Stimulated activated CD4-positive, alpha-beta T cell treated with anti-CD3 and anti-CD28 coated beads, Interleukin-2, amount 100 ng/mL, for 48 hours (primary cell): Measurements from ENCODE around the gene ATXN3.
A peak's percentile ranks its signal among the peaks of the same experiment; 100 is the strongest.
"Not testable (repeated sequence)": the region's sequence is repeated elsewhere in the genome, so short reads cannot be mapped to it uniquely, and the experiment has no call there.

ENCODE experiments used
- DNase-seq, 2 donors: peaks; one replicate each; pipeline ENCODE4 v3.0.0-alpha.2; 2020

ATXN3 gene

DNA sequence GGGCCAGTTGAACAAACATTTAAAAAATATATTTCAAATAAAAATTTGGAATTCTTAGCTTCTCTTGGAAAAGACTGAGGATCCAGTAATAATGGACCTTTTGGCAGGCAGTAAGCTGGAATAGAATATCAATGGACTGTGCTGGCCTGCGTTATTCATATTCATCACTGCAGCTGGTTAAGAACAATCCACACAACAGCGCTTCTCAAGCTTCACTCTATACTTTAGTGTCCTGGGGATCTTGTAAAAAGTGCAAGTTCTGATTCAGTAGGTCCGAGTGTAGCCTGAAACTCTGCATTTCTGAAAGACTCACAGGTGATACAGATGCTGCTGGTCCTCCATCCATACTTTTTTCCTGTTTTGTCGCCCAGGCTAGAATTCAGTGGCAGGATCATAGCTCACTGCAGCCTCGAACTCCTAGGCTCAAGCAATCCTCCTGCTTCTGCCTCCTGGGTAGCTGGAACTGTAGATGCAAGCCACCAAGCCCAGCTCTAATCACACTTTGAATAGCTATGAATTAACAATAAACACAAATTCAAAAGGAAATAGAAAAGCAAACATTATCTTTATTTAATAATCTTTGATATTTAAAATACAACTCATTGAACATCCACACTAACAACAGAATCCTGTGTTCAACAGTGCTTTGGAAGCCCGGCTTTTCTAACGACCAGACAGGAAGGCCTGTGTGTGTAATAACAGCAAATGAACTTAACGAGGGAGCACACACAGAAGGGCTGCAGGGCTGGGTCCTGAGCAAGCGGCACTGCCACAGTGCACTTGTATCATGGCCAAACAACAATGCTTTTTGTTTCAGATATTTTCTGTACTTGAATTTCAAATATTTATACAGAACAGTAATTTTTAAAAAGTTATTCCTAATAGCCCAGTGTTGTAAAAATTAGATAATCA is 48.1 kb downstream of the ATXN3 start:
- DNase-seq: no peak

DNA sequence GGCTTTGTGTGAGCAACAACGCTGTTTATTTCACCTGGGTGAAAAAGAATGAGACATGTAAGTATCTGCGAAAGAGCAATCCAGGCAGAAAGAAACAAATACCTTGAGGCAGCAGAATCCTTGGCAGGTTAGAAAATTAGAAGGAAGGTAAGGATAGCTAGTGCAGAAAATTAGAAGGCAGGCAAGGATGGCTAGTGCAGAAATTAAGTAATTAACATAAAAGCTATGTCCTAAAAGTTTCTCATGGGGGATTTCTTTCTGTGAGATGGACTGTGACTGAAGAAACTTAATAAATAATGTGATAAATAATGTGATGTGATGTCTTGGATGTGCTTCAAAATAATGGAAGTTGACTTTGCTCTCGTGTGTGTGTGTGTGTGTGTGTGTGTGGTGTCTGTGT is 56.6 kb downstream of the ATXN3 start:
- no peak for DNase-seq

DNA sequence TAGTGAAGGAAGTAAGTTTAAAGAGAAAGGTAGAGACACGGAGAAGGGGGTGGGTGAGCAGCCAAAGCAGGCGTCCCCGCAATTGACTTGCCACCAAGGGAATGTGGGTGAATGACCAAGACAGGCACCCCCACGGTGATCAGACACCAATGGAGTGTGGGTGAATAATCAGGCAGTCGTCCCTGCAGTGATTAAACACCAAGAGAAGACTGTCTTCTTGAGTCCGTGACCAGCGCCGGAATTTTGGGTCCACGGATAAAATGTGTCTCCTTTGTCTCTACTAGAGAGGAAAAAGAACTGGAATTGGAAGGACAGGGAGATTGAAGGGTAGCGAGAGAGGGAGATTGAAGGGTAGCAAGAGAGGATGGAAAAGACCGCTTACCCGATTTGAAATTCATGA is 57.2 kb downstream of the ATXN3 start:
- not testable (repeated sequence) for DNase-seq

DNA sequence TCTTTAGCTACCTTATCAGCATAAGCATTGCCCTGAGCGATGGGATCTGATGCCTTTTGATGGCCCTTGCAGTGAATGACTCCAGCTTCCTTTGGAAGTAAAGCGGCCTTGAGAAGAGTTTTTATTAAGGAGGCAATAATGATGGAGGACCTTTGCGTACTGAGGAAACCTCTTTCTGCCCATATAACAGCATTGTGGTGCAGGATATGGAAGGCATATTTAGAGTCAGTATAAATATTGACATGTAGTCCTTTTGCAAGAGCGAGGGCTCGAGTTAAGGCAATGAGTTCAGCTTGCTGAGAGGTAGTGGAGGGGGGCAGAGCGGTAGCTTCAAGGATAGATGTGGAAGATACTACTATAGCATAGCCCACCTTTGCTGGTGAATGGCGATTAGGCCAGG is 60.5 kb downstream of the ATXN3 start:
- DNase-seq: not testable (repeated sequence)

DNA sequence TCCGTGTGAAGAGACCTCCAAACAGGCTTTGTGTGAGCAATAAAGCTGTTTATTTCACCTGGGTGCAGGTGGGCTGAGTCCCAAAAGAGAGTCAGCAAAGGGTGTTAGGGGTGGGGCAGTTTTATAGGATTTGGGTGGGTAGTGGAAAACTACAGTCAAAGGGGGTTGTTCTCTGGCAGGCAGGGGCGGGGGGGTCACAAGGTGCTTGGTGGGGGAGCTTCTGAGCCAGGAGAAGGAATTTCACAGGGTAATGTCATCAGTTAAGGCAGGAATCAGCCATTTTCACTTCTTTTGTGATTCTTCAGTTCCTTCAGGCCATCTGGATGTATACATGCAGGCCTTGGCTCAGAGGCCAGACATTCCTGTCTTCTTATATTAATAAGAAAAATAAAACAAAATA is 64.6 kb downstream of the ATXN3 start:
- not testable (repeated sequence) for DNase-seq

DNA sequence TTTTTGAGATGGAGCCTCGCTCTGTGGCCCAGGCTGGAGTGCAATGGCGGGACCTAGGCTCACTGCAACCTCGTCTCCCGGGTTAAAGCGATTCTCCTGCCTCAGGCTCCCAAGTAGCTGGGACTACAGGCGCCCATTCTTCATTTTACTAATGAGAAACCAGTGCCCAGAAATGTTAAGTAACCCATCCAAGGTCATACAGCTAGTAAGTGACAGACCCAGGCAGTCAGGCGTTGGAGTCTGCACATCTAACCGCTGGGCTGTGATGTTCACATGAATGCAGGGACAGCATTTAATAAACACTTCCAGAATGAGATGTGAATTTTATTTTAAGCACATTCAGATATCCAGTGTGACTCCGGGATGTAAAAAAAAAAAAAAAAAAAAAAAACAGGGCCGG is 65.2 kb downstream of the ATXN3 start:
- DNase-seq: no peak

DNA sequence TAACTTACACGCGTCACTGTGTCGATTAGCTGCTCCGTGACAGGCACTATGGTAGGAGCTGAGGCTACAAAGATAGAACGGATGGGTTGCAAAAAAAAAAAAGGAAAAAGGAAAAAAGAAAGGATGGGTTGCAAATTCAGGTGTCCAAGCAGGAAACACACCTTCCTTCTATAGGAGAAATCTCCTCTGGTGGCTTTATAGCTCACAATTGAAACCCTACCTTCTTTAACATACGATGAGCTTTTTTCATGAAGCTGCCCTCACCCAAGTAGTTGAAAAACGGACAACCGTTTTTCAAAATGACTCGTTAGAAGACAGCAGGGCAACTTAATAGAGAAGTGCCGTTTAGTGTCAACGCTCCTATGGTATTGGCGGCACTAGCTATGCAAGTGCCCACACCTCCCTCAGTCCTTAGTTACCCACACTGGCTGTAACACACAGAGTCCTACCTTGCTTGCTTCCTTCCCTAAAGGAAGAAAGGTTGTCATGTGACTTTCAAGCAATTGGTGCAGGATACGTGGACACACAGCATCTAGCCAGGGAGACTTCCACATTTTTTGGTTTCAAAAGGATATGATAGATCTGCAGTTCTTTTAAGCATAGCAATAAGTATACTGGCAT is 65.8 kb downstream of the ATXN3 start:
- peak; percentile 2 to 10 for DNase-seq

DNA sequence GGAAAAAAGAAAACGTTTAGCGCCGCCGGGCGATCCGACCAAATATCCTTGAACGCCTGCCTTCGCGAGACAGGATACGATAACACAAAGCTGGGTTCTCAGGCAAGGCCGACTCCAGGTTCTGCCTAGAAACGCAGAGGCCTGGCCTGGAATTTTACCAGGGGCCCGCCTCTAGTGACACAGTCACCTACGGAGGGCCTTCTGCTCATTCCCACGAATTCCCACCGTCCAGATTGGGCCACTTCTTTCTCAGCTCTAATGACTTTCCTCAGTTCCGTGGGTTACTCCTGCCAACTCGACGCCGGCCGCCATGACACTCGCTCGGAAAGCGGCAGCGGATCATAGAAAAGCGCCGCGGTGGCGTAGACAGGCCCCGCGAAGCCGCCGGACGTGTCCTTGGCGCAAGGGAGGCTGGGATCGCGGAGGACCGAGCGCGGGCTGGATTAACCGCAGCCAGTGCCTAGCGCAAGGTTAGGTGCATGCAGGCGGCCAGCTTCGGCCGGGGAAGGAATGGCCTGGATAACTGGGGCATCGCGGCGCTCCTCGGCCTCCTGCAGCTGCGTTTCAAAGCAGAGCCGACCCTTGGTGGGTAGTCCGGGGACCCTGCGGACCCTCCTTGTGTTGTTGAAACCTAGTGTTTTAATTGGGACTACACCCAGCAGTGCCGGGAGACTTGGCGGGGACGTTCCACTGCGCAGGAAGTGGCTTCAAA is 66.5 kb downstream of the ATXN3 start, which contains the start of gene TRIP11:
TSS of gene TRIP11 (minus strand) at position 341 of the 712 bp plus-strand sequence. CDS start 374 bp downstream, outside the sequence.
- peak; percentile 90 to 92 for DNase-seq

DNA sequence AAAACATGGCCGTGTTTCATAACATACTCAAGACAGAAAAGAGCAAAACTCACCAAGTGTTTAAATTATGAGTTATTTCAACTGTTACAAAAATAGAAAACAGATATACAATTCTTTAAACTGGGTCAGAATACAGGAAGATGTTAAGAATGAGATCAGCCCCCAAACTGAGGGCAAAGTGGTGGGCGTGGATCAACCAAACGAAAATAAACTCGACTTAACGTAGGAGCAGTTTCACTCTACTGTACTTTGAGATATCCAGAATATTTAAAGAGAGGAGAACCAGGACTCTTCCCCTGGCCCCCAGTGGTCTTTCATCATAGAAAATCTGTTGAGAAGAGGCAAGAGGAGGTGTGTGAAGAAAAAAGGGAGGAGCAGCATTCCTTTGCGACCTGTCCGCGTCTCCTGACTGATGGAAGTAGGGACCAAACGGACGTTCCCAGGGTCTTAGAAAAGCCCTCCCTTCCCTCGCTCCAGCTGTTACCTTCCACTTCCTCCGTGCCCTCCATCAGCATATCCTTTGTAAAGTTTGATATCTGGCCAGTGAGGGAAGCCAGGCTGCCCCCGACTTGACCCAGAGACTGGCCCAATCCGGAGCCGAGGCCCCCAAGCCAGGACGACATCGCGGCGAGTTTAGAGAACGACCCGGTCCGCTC is 67.2 kb downstream of the ATXN3 start:
- DNase-seq: peak in 1 of 2 donors; percentile 8

DNA sequence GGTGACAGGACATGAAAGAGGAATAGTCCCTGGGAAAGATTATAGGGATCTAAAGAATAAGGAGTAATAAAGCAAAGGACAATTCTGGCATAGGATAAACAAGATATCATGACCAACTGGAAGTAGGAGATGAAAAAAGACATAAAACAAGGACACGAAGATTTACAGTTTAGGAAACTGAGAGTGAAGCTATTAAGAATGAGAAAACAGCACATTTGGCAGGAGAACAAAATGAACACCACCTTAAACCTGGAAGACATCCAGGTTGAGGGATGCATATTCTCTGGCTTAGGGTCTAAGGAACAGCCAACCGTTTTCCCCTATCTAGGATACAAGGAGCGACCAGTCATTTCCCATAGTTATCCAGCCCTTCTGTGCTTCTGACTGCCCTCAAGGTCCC is 68.4 kb downstream of the ATXN3 start:
- DNase-seq: no peak

DNA sequence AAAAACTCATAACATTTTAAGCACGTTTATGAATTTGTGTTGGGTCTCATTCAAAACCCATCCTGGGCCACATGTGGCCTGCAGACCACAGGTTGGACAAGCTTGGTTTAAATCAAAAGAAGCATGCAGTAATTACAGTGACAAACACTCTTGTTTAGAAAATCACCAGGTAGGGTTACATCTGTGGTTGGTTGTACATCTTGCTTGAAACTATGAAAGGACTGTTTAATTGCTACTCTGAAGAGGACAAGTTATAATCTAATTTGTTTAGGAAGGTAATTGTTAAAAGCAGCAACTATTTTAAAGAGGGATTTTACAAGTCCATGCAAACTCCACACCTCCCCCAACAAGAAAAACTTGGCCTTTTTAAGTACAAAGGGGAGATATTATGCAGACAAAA is 70.5 kb downstream of the ATXN3 start:
- DNase-seq: no peak

DNA sequence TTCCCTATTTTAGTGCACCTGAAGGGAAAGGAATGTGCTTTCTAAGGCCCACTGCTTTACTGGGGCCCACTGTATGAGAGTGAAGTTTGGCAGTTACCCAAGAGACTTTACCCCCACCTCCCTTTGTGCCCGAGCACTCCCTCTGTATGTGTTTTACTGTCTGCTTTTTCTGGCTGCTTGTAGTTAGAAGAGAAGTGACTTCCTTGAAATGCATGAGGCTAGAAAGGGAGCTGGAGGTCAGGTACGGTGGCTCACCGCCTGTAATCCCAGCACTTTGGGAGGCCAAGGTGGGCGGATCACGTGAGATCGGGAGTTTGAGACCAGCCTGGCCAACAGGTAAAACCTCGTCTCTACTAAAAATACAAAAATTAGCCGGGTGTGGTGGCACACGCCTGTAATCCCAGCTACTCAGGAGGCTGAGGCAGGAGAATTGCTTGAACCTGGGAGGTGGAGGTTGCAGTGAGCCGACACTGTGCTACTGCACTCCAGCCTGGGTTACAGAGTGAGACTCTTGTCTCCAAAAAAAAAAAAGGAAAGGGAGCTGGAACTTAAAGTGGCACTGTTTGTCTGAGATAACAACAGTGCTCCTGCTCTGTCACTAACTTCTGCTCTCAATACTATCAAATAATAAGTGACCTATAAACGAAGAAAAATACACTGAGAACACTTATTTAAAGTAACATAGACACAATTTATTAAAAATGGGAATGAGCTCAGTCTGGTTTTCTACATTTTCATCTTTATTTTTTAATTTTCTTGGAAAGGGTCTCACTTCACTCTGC is 72.3 kb downstream of the ATXN3 start:
- no peak for DNase-seq

DNA sequence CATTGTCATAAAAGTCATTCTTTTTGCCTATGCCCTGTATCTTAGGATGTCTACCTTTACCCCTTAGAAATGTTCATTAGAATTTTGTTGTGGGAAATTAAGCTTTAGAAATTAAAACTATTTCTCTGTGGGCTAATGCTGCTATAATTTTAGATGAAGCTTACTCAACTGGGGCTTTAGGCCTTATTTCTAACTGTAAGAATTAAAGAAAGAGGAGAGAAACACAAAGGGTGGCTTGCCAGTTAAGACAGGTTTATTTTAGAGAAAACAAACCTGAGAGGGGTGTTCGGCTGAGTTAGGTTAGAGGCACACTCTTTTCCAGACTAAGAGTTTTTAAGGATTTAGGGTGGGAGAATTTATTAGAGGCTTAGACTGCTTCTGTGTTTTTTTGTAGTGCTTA is 72.9 kb downstream of the ATXN3 start:
- DNase-seq: no peak

DNA sequence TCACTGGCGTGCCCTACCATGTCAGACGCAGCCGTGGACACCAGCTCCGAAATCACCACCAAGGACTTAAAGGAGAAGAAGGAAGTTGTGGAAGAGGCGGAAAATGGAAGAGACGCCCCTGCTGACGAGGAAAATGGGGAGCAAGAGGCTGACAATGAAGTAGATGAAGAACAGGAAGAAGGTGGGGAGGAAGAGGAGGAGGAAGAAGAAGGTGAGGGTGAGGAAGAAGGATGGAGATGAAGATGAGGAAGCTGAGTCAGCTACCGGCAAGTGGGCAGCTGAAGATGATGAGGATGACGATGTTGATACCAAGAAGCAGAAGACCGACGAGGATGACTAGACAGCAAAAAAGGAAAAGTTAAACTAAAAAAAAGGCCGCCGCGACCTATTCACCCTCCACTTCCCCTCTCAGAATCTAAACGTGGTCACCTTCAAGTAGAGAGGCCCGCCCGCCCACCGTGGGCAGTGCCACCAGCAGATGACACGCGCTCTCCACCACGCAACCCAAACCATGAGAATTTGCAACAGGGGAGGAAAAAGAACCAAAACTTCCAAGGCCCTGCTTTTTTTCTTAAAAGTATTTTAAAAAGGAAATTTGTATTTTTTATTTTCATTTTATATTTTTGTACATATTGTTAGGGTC is 79.7 kb downstream of the ATXN3 start:
- DNase-seq: peak in 1 of 2 donors; percentile 4

DNA sequence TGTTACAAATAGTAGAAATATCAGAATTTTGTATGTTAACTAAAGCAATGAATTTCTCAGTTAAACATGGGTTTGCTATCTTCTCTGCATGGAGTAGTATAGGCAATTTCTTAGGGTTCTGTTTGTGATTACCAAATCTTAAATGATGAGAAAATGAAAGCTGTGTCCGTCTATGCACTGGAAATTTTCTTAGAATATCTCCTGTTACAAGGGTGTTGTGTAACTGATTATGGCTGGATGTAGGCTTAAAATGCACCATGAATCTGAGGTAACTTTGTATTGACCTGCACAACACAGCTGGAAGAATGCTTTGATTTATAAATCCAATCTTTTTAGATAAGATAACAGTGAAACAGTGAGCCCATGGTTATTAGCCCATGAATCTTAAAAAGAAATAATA is 84.3 kb downstream of the ATXN3 start:
- DNase-seq: no peak

DNA sequence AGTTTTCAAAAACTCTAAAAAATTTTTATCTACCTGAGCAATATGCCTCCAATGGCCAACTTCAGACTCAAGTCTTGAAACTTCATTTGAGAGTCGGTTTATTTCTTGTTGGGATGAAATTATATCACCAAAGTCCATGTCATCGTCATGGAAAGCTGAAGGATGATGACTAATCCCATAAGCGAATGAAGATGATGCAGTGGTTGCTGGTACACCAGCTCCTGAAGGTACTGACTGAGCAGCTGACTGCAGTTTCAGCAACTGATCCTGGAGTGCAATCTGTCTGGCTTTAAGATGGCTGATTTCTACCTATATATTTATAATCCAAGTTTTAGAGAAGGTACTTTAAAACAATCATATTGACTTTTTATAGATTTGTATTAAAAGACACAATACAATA is 84.9 kb downstream of the ATXN3 start:
- DNase-seq: no peak

DNA sequence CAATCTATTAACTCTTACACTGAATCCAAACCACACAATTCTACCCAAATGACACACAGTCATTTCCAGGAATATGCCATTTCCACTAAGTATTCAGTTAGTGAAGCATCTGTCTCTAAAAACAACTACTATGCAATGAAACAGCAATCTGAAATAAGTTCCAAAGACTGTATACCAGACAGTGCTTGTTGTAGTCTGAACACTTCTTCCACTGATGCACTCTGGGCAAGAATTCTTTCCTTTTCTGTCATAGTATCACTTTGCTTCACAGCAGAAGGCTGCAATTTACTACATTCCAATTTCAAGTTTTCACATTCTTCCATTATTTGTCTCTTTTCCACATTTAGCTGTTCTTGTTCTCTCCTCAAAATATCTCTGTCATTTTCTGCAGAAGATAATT is 92.3 kb downstream of the ATXN3 start:
- DNase-seq: no peak

DNA sequence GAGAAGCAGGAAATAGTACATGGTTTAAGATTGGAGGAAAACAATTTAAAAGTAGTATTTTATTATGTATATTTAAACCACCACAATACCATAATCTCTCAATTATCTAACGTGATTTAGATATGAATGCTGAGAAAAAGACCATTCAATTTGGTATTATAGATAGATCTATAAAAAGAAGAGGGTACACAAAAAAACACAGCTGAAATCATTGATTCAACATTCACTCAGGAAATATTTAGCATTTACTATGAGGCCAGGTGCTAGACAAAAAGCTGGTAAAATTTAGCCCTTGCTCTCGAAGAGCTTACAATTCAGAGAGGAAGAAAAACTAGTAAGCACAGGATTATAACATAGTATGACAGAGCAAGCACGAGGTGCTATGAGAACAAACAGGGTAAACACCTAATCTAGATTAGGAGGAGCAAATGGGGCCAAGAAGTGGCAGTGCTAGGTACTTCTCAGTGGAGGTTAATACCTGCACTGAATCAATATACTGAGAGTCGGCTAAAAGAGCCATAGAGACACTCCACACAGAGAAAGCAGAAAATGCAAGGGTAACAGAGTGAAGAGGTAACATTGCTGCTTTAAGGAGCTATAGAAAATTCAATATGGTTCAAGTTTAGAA is 94.1 kb downstream of the ATXN3 start:
- no peak for DNase-seq

DNA sequence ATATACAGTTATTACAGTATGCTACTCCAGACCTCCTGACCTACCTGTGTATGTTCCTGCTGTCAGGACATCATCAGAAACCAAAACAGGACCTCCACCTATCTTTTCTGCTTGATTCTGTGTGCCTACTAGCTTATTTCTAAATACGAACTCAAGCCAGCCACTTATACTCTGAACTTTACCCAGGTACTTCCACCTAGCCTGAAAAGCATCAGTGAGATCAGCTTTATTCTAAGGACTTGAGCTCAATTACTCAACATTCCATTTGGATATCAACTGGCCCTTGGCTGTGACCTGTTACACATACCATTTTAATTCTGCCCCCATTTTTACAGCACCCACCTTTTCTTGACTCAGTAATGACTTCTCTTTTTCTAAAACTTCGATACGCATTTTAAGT is 95.7 kb downstream of the ATXN3 start:
- no peak for DNase-seq

DNA sequence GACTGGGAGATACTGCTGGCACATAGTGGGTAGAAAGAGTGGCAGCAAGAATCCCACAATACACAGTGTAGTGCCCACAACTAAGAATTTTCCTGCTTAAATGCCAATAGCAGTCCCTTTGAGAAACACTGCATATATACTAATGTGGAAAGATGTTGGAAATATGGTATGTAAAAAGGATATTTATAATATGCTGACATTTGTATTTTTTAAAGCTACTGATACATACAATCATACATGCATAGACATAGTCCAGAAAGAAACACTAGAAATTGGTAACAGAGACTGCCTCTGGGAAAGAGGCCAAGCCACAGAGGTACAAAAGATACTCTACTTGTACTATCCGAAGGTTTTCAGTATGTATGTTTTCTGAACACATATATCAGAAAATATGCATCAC is 96.8 kb downstream of the ATXN3 start:
- no peak for DNase-seq
